GM21723 (cell line): ENCODE measurements around the gene CAMTA1.

Source experiments
- ATAC-seq: cut with Tn5 transposase; IDR thresholded peaks from one replicate; pipeline ENCODE4 v1.9.1; 2021; ENCODE audit warnings: mild to moderate bottlenecking, moderate library complexity; ENCODE audit not compliant: unreplicated experiment

The CAMTA1 gene

GRCh38 chr1:7436056-7437005 is 651.1 kb downstream of the CAMTA1 start:
- ATAC-seq: no peak

GRCh38 chr1:7437036-7437435 is 651.8 kb downstream of the CAMTA1 start:
- no peak for ATAC-seq

- ATAC-seq: no peak
Observed at GRCh38 chr1:7437608-7438395, 652.5 kb downstream of the CAMTA1 start.

GRCh38 chr1:7438396-7438785 is 653.1 kb downstream of the CAMTA1 start:
- no peak for ATAC-seq

- ATAC-seq: no peak
Observed at GRCh38 chr1:7438921-7439655, 653.8 kb downstream of the CAMTA1 start.

GRCh38 chr1:7440154-7440553 is 654.9 kb downstream of the CAMTA1 start:
- no peak for ATAC-seq

GRCh38 chr1:7441143-7441841 is 656.0 kb downstream of the CAMTA1 start:
- ATAC-seq: no peak

- no peak for ATAC-seq
Observed at GRCh38 chr1:7442036-7442435, 656.8 kb downstream of the CAMTA1 start.

- ATAC-seq: no peak
Observed at GRCh38 chr1:7442918-7443317, 657.7 kb downstream of the CAMTA1 start.

- ATAC-seq: no peak
Observed at GRCh38 chr1:7444363-7444762, 659.1 kb downstream of the CAMTA1 start.

- ATAC-seq: no peak
Observed at GRCh38 chr1:7447093-7447492, 661.8 kb downstream of the CAMTA1 start.

- no peak for ATAC-seq
Observed at GRCh38 chr1:7447736-7448135, 662.5 kb downstream of the CAMTA1 start.

- ATAC-seq: no peak
Observed at GRCh38 chr1:7448986-7449385, 663.7 kb downstream of the CAMTA1 start.

GRCh38 chr1:7449750-7450149 is 664.5 kb downstream of the CAMTA1 start:
- no peak for ATAC-seq

- ATAC-seq: no peak
Observed at GRCh38 chr1:7450838-7451237, 665.6 kb downstream of the CAMTA1 start.

- no peak for ATAC-seq
Observed at GRCh38 chr1:7453038-7453437, 667.8 kb downstream of the CAMTA1 start.

GRCh38 chr1:7454052-7454815 is 669.0 kb downstream of the CAMTA1 start:
- ATAC-seq: no peak

GRCh38 chr1:7454895-7455784 is 669.9 kb downstream of the CAMTA1 start:
- ATAC-seq: no peak
